DND-41 (cell line): ENCODE measurements around the gene COA8.

Experiments used
- ATAC-seq: fragments of 200-7000 bp; cut with Tn5 transposase; 3 replicates; pipeline ENCODE4 v1.9.1; 2021; ENCODE audit warnings: low read depth; ENCODE audit not compliant: insufficient read depth
- DNase-seq: peaks from one replicate; pipeline ENCODE4 v3.0.0-alpha.2; 2020
- H2AFZ ChIP-seq: 2 replicates; pipeline ENCODE4 v1.6.0; 2012; ENCODE audit warnings: low read depth, low read length
- H3K27ac ChIP-seq: 2 replicates; pipeline ENCODE4 v1.5.1; 2012; ENCODE audit warnings: low read length, inconsistent platforms
- H3K27me3 ChIP-seq: fragments of 200-600 bp; sonication (generic); 2 replicates; pipeline ENCODE4 v1.6.0; 2012; ENCODE audit warnings: low read length, mild to moderate bottlenecking, inconsistent platforms; ENCODE audit not compliant: insufficient read depth, poor library complexity
- H3K36me3 ChIP-seq: 2 replicates; pipeline ENCODE4 v1.5.1; 2012; ENCODE audit warnings: low read length, inconsistent platforms; ENCODE audit not compliant: insufficient read depth
- H3K4me1 ChIP-seq: 2 replicates; pipeline ENCODE4 v1.5.1; 2012; ENCODE audit warnings: mild to moderate bottlenecking, low read length; ENCODE audit not compliant: insufficient read depth
- H3K4me2 ChIP-seq: 2 replicates; pipeline ENCODE4 v1.6.0; 2012; ENCODE audit warnings: mild to moderate bottlenecking, moderate library complexity, low read length, inconsistent platforms; ENCODE audit not compliant: insufficient read depth
- H3K4me3 ChIP-seq, 2 experiments: fragments of 200-600 bp in 1 of 2; shearing (Covaris generic) in 1 of 2; 2 replicates each; pipeline ENCODE4 v1.5.1; 2012 to 2016; ENCODE audit warnings: inconsistent platforms in 2 of 2, low read length in 2 of 2, mild to moderate bottlenecking in 2 of 2, low read depth in 1 of 2, moderate library complexity in 1 of 2
- H3K79me2 ChIP-seq: 2 replicates; pipeline ENCODE4 v1.6.0; 2012; ENCODE audit warnings: low read length, inconsistent platforms; ENCODE audit not compliant: insufficient read depth
- H3K9ac ChIP-seq: 2 replicates; pipeline ENCODE4 v1.6.0; 2012; ENCODE audit warnings: low read depth, mild to moderate bottlenecking, inconsistent platforms, low read length, moderate library complexity
- H3K9me3 ChIP-seq: 2 replicates; pipeline ENCODE4 v1.5.1; 2012; ENCODE audit warnings: low read length, moderate library complexity, mild to moderate bottlenecking, inconsistent platforms; ENCODE audit not compliant: insufficient read depth, severe bottlenecking
- H4K20me1 ChIP-seq: 2 replicates; pipeline ENCODE4 v1.6.0; 2012; ENCODE audit warnings: low read length; ENCODE audit not compliant: insufficient read depth
- EZH2 ChIP-seq: IDR thresholded peaks from 3 replicates; pipeline ENCODE4 v1.6.1; 2012; ENCODE audit warnings: borderline replicate concordance, low read depth, mild to moderate bottlenecking, moderate library complexity, low read length, inconsistent platforms; ENCODE audit not compliant: severe bottlenecking
- TF ChIP-seq, protein P1 (sequence below): IDR thresholded peaks from 2 replicates; pipeline ENCODE4 v1.5.1; 2012; ENCODE audit warnings: borderline replicate concordance, low read length, moderate library complexity, mild to moderate bottlenecking; ENCODE audit not compliant: poor library complexity, severe bottlenecking; ENCODE audit errors: extremely low read depth

COA8 gene

DNA sequence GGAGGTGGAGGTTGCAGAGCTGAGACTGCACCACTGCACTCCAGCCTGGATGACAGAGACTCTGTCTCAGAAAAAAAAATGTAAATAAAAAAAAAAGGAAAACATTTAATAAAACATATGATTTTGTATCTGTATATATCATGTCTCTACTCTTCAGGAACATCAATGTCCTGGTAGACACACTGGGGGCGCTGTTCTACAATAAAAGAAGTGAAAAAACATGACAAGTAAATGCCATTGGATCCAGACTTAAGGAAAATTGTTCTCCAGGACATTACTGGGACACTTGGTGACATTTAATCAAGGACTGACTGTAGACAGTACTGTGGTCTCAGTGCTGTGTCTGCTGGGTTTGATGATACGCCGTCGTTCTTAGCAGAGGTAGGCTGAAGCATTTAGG lies 50.8 kb downstream of the COA8 start:
- ATAC-seq (no peak), DNase-seq (no peak)
- no peak for TF ChIP-seq EZH2
- TF ChIP-seq, protein P1, sequence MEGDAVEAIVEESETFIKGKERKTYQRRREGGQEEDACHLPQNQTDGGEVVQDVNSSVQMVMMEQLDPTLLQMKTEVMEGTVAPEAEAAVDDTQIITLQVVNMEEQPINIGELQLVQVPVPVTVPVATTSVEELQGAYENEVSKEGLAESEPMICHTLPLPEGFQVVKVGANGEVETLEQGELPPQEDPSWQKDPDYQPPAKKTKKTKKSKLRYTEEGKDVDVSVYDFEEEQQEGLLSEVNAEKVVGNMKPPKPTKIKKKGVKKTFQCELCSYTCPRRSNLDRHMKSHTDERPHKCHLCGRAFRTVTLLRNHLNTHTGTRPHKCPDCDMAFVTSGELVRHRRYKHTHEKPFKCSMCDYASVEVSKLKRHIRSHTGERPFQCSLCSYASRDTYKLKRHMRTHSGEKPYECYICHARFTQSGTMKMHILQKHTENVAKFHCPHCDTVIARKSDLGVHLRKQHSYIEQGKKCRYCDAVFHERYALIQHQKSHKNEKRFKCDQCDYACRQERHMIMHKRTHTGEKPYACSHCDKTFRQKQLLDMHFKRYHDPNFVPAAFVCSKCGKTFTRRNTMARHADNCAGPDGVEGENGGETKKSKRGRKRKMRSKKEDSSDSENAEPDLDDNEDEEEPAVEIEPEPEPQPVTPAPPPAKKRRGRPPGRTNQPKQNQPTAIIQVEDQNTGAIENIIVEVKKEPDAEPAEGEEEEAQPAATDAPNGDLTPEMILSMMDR, result peak; percentile 39
- no peak overlapping the region for H3K4me3 ChIP-seq
- no peaks in the 10 kb centered on the region for H3K27me3 ChIP-seq
- H4K20me1 ChIP-seq, result peaks cover 3% of the 10 kb centered on the region; the same call in 1 of the 2 replicates
- H3K36me3 ChIP-seq, result no peaks in the 10 kb centered on the region
- no peak overlapping the region for H3K9ac ChIP-seq
- peaks cover 3% of the 10 kb centered on the region for H3K4me1 ChIP-seq
- H3K9me3 ChIP-seq, result peaks cover 7% of the 10 kb centered on the region
- H2AFZ ChIP-seq, result no peak overlapping the region
- no peak overlapping the region for H3K4me2 ChIP-seq
- H3K79me2 ChIP-seq, result no peaks in the 10 kb centered on the region
- no peak overlapping the region for H3K27ac ChIP-seq

DNA sequence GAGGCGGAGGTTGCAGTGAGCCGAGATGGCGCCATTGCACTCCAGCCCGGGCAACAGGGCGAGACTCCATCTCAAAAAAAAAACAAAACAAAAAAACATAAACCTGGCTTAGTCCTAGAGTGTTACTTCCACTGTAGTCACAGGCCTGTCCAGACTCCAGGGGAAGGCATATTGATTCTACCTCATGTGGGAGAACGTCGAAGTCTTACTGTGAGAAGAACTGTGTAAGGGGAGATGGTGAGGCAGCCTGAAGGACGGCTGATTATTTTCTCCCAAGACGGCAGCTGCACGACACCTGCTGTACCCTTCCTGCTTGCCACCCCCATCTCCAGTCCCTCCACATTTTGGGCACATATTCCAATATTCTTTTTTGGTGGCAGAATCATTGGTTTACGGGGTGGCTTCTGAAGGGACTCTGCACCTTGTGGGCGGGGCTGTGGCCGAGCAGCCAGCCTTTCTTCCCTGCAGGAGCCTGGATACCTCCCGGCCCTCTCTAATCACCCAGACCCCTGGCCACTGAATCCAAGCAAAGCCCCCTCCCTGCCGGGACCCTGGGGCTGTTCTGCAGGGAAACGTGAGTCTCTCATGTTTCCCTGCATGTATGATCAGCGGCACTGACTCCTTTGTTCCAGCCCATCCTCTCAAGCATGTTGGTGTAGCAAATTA lies 54.0 kb downstream of the COA8 start:
- Histone ChIP-seq H3K4me2 (no peak overlapping the region), H3K4me3 (no peak overlapping the region), H3K27ac (no peak overlapping the region), H3K36me3 (no peaks in the 10 kb centered on the region), H3K27me3 (no peaks in the 10 kb centered on the region), H2AFZ (no peak overlapping the region), H3K9me3 (no peaks in the 10 kb centered on the region), H3K79me2 (no peaks in the 10 kb centered on the region), H4K20me1 (no peaks in the 10 kb centered on the region), H3K4me1 (no peaks in the 10 kb centered on the region), H3K9ac (no peak overlapping the region)
- DNase-seq (no peak), ATAC-seq (no peak)
- TF ChIP-seq EZH2, result no peak
- TF ChIP-seq, protein P1, result no peak

DNA sequence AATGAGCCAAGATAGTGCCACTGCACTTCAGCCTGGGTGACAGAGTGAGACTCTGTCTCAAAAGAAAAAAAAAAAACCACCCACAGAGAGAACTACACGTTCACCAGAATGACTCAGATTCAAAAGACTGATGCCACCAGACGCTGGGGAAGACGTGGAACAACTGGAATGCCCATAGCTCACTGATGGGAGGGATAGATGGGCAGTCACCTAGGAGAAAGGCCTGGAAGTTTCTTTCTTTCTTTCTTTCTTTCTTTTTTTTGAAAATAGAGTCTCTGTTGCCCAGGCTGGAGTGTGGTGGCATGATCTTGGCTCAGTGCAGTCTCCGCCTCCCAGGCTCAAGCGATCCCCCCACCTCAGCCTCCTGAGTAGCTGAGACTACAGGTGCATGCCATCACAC lies 56.3 kb downstream of the COA8 start:
- no peak overlapping the region for H2AFZ ChIP-seq
- DNase-seq (no peak), ATAC-seq (no peak)
- no peaks in the 10 kb centered on the region for H3K27me3 ChIP-seq
- H3K9ac ChIP-seq, result no peak overlapping the region
- peaks cover 7% of the 10 kb centered on the region for H3K4me1 ChIP-seq
- H4K20me1 ChIP-seq, result peaks cover 3% of the 10 kb centered on the region; the same call in 1 of the 2 replicates
- no peak overlapping the region for H3K4me3 ChIP-seq
- H3K36me3 ChIP-seq, result no peaks in the 10 kb centered on the region
- H3K79me2 ChIP-seq, result no peaks in the 10 kb centered on the region
- H3K4me2 ChIP-seq, result no peak overlapping the region
- H3K27ac ChIP-seq, result no peak overlapping the region
- H3K9me3 ChIP-seq, result no peaks in the 10 kb centered on the region
- TF ChIP-seq, protein P1, result no peak
- TF ChIP-seq EZH2, result no peak

DNA sequence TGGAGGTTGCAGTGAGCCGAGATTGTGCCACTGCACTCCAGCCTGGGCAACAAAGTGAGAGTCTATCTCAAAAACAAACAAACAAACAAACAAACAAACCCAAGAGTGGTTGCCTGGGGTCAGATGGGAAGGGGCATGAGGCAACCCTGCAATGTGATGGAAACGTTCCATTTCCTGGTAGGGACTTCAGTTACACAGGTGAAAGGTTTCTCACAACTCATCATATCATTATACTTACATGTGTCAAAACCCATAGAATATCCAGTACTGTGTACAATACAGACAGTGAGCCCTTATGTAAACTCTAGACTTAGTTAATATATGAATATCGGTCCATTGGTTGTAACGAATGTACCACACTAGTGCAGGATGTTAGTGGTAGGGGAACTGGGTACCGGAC lies 59.1 kb downstream of the COA8 start:
- Histone ChIP-seq H3K27ac (no peak overlapping the region), H3K4me2 (no peak overlapping the region), H3K4me1 (peaks cover 30% of the 10 kb centered on the region), H2AFZ (no peak overlapping the region), H3K27me3 (no peaks in the 10 kb centered on the region), H3K4me3 (no peak overlapping the region), H3K36me3 (no peaks in the 10 kb centered on the region), H3K9me3 (no peaks in the 10 kb centered on the region), H3K79me2 (no peaks in the 10 kb centered on the region), H4K20me1 (peaks cover 4% of the 10 kb centered on the region; the same call in 1 of the 2 replicates), H3K9ac (no peak overlapping the region)
- DNase-seq, result no peak
- TF ChIP-seq EZH2, result no peak
- TF ChIP-seq, protein P1, result no peak
- ATAC-seq, result no peak
